Endometrial microvascular endothelial cells (primary cell): ENCODE data around the gene FMN1. TPM values are rescaled to one million over a fixed set of nuclear protein-coding genes. Genes with fewer than 3 reads are reported as not detected.
"Not testable (repeated sequence)": the region's sequence is repeated elsewhere in the genome, so short reads cannot be mapped to it uniquely, and the experiment has no call there.

ENCODE experiments used
- in situ Hi-C: cut with HindIII; loops from 2 replicates; pipeline ENCODE4 v1.10.0; 2017; ENCODE audit warnings: low sequenced_read_pairs, low pct_unique_long_range_greater_than_20kb; ENCODE audit errors: inconsistent ontology term
- total RNA-seq: library from RNA; depleted of rRNA; stranded (reverse); fragments of >200 nt; gene quantifications from one replicate; pipeline ENCODE4 v1.2.3, GENCODE V29; 2015; ENCODE audit errors: inconsistent ontology term

The FMN1 gene
- total RNA-seq, 1 donor from 2014 or later, result 0.65 TPM

GRCh38 chr15:32967521-32967920, 227.0 kb downstream of the FMN1 start:
- in situ Hi-C loops, result no loop called here

GRCh38 chr15:32966512-32966911, 228.0 kb downstream of the FMN1 start:
- in situ Hi-C loops, result no loop called here

DNA sequence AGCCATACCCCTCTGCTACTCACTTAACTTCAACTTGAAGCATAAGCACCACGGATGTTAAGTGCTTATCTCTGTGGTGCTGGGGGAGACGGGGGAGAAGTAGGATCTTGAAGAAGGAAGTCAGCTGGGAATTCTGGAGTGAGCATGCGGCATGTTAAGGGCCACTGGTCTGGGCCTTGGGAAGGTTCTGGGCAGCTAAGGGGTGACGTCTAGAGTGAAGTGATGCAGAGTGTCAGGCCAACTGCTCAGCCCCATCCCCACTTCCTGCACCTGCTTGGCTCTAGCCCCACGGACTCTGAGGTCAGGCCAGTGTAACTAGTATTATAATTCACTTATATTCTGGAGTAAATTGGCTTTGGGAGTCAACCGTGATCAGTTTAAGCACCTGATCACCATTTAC, 228.6 kb downstream of the FMN1 start:
- in situ Hi-C loops, result no loop called here

DNA sequence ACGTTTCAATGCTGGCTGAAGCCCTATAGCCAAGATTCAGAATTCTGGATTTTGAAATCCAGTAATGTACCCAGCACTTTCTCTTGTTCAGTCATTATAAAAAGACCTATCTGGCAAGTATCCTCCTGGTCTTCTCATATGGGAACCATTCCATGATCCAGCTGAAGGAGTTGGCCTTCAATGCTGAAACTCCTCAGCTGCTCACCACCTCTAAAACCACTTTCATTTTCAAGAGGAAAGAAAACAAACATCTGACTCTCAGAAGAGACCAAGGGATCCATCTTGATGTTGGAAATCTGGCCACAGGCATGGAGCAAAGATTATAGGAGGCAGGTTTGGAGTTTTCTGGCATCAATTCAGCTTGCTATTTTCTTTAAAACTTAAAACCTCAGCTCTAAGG, 235.4 kb downstream of the FMN1 start:
- in situ Hi-C loops, result no loop called here

DNA sequence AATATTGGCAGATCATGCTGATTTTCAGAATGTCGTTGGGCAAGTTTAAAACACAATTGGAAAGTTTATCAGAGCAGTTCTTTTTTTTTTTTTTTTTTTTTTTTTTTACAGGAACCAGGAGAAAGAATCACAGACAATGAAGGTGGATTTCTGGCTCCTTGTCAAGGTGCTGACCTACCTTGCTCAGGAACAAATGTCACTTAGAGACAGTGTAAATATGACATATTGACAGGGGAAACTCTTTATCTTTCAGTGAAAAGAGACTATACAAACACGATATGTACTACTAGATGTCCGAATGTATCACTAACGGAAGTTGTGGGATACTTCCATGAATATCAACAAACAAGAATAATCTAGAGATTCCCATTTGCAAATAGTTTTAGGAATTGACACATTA, 237.3 kb downstream of the FMN1 start:
- in situ Hi-C loops, result no loop called here

- in situ Hi-C loops, result no loop called here
Observed at GRCh38 chr15:32956711-32957110, 237.8 kb downstream of the FMN1 start.

DNA sequence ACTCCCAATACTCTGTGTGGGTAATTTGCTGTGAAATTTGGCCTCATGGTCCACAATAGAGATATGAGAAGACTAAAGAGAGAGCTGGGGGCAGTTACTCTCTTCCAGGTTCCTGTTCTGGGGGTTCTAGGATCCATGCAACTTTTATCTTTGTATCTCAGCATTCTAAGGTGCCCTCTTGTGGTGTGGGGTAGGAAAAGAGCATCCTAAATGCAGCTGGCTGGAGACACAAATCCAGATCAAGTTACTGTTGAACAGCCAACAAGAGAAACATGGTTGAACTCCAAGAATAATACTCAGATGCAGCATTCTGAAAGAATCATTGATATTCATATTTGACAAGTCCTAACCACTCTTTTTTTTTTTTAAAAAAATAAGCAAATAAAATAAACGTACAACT, 238.5 kb downstream of the FMN1 start:
- in situ Hi-C loops, result no loop called here

DNA sequence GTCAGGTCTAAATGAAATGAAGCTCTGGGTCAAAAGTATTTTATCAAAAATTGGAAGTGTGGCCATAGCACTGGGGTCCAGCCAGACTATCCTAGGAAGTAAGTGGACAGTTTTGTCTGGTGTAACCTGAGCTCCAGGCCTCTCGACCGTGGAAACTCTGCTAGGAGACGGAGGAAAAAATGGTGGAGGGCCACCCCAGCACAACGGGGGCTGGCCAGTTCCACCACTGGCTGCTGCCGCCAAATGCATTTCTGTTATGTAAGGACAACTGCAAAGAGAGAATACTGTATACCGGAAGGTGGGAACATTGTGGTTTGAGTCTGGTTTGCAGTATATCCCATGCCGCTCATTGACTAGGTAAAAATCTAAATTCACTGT, 241.0 kb downstream of the FMN1 start:
- in situ Hi-C loops, result no loop called here

DNA sequence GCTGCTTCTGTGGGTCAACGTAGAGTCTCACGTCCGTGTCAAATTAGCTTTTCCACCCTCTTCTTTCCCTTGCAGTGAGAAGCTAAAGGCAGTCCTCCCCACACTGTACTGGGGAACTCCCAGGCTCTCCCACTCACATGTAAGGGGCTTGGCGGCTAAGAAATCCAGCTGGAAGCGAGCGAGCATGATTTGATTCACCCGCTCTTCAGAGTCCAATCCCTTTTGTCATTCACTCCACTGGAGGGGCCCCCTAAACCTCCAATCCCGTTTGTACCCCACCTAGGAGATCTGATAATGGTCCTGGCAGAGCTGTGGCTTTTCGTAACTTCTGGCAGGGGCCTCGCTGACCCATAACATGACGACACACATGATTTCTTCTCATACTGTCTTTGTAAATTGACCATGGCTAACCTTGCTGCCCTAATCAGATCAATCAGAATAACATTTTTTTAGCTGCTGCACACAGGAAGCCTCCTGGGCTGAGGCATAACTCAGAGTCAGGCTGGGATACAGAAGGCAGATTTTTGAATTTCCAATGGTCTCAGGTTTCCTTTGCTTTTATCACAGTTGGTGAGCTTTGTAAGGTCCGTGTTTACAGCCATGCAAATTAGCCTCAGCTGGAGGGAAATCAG, 241.5 kb downstream of the FMN1 start:
- in situ Hi-C loops, result no loop called here

DNA sequence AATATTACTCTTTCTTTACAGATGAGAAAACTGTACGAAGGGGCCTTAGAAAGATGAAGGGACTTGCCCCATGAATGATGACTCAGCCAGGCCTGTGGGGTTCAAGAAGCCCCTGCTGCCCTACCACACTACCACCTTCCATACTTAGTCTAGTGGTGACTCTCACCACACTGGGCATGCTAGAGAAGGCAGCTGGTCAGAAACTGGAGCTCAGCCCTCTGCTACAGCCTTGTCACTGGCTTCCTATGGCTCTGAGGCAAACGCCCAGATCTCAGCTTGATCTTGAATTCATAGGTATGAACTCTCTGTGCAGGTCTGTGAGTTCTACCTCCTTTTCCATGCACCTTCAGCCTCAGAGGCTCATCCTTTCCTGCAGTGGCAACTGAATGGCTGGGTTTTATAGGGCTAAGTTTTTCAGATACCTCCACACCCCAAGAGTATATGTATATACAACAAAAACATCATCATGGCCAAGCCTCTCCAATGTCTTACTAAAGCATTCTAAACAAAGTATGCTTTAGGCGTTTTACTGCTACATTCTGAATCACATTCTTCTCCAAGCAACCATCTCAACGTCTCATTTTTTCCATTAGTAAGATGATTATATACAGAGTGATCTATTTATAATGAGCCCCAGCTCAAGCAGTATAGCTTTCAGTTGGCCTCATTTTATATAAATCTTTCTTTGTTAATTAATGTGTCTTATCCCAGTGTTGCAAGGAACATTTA, 242.6 kb downstream of the FMN1 start:
- in situ Hi-C loops, result no loop called here

GRCh38 chr15:32950051-32950450, 244.5 kb downstream of the FMN1 start:
- in situ Hi-C loops, result not testable (repeated sequence)

- in situ Hi-C loops, result no loop called here
Observed at GRCh38 chr15:32946210-32946609, 248.3 kb downstream of the FMN1 start.

- in situ Hi-C loops, result no loop called here
Observed at GRCh38 chr15:32944431-32944830, 250.1 kb downstream of the FMN1 start.

- in situ Hi-C loops, result no loop called here
Observed at GRCh38 chr15:32943711-32944110, 250.8 kb downstream of the FMN1 start.

DNA sequence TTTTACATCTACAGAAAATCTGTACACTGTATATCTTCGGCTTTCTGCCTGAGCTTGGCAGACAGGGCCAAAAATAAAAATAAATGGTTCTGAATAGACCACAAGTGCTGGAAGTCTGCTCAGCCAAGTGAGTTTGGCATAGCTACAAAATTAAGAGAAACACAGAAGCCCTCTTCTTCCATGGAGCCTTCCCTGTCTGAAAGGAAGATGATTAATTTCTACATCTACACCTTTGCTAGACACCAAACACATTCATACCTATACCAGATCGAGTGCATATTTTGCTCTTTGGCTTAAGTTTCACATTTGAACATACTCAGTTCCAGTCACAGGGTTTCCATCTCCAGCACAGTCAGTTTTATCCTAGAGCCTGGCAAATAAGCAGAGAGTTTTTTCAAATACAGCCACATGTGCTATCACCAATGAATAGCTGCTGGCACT, 252.1 kb downstream of the FMN1 start:
- in situ Hi-C loops, result no loop called here

- in situ Hi-C loops, result no loop called here
Observed at GRCh38 chr15:32941823-32942222, 252.7 kb downstream of the FMN1 start.

- in situ Hi-C loops, result no loop called here
Observed at GRCh38 chr15:32936976-32937375, 257.5 kb downstream of the FMN1 start.

DNA sequence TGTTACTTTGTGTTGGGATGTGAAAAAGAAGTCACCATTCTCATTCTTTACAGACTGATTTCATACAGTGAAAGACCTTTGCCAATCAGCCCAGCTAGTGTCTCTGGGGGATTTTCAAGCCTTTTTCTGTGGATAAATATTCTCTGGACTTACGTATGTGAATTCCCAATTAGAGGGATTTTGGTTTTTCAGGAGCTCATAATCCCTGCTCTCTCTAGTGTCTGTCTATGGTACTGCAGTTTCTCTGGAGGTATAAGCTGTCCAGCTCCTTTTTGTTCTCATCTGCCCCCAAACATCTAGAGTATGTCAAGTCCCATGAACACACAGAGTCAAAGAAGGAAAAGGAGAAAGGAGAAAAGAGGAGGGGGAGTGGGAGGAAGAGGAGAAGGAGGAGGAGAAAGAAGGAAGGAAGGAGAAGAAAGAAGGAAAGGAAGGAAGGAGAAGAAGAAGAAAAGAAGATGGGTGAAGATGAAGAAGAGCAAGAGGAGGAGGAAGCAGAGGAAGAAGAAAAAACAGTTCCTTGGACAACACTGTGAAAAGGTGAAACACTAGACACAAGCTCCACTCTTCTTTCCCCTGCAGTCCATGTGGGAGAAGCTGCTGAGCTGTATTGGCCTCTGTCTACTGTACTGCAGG, 258.1 kb downstream of the FMN1 start:
- in situ Hi-C loops, result no loop called here

GRCh38 chr15:32935139-32935538, 259.4 kb downstream of the FMN1 start:
- in situ Hi-C loops, result no loop called here

DNA sequence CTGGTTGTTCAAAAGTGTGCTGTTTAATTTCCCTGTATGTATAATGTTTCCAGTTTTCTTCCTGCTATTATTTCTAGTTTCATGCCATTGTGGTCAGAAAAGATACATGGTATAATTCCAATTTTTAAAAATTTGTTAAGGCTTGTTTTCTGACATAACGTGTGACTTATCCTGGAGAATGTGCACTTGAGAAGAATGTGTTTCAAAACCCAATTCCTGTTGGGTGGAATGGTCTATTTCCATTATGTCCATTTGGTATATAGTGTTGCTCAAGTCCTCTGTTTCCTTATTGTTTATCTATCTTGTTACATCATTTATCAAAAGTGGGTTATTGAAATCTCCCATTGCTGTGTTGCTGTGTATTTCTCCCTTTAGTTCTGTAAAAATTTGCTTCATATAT, 261.3 kb downstream of the FMN1 start:
- in situ Hi-C loops, result no loop called here
